ENCODE results near the gene FOXP1. TPM values are rescaled to one million over a fixed set of nuclear protein-coding genes. Genes with fewer than 3 reads are reported as not detected.

The FOXP1 gene
- total and polyA plus RNA-seq, 2 donors (not counting 1 experiment from before 2014, with no cell fraction given) = 91.1 to 508 TPM

DNA sequence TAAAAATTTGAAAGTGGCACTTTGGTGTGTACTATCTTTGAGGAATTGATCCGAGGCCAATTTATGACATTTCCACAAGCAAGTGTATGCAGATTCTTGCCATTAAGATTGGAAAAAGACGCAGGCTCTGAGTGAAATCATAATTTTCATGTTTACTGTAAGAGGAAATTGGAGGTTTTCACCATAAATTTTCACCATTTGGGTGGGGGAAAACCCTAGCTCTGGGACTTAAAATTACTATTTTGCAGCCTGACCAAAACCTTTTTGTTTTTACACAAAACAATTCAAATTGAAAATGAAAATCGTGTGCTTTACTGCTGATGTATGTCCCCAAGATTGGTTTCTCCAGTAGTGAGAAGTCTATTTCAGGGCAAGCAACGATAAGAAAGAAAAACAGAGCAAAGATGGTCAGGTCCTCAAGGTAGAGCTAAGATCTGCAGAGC lies 282.6 kb downstream of the FOXP1 start:
- TF ChIP-seq, protein P1, sequence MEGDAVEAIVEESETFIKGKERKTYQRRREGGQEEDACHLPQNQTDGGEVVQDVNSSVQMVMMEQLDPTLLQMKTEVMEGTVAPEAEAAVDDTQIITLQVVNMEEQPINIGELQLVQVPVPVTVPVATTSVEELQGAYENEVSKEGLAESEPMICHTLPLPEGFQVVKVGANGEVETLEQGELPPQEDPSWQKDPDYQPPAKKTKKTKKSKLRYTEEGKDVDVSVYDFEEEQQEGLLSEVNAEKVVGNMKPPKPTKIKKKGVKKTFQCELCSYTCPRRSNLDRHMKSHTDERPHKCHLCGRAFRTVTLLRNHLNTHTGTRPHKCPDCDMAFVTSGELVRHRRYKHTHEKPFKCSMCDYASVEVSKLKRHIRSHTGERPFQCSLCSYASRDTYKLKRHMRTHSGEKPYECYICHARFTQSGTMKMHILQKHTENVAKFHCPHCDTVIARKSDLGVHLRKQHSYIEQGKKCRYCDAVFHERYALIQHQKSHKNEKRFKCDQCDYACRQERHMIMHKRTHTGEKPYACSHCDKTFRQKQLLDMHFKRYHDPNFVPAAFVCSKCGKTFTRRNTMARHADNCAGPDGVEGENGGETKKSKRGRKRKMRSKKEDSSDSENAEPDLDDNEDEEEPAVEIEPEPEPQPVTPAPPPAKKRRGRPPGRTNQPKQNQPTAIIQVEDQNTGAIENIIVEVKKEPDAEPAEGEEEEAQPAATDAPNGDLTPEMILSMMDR (IDR thresholded peaks at IDR 0.05) = no peak
- TF ChIP-seq EZH2 (IDR thresholded peaks at IDR 0.05; ENCODE audit: borderline replicate concordance, insufficient read depth, low read depth, low read length, poor library complexity, severe bottlenecking) = no peak
- H3K27me3 ChIP-seq (replicated peaks in 1 of 4; ENCODE audit: control extremely low read depth in 1 of 4, control insufficient read depth in 3 of 4, insufficient read depth in 4 of 4, low read length in 3 of 4) = no peaks in the 10 kb centered on the region
- H3K4me2 ChIP-seq (replicated peaks; ENCODE audit: low read depth, low read length, poor library complexity, severe bottlenecking) = peak overlapping the region; percentile 73
- Mint-ChIP-seq H3K27ac (peak overlapping the region; percentile 85), H3K4me3 (peak overlapping the region; percentile 79), H3K4me1 (peaks cover 79% of the 10 kb centered on the region), H3K9me3 (ENCODE audit: insufficient read depth) (no peaks in the 10 kb centered on the region), H3K27me3 (no peaks in the 10 kb centered on the region)
- H3K27ac ChIP-seq (ENCODE audit: low read length in 2 of 2) = peak overlapping the region; percentile 5 to 72
- H3K9ac ChIP-seq (ENCODE audit: low read length) = peak overlapping the region; percentile 46
- peak overlapping the region in 2 of 5 experiments; percentile 16 to 33 for H3K4me3 ChIP-seq (ENCODE audit: control extremely low read depth in 1 of 5, extremely low read depth in 1 of 5, insufficient read depth in 1 of 5, low read depth in 2 of 5, low read length in 4 of 5)
- H4K20me1 ChIP-seq (ENCODE audit: control insufficient read depth, insufficient read depth, low read length, poor library complexity, severe bottlenecking) = peaks cover 7% of the 10 kb centered on the region
- 17% methylated on average over 2 of the region's 4 CpGs for WGBS (ENCODE audit: insufficient coverage)
- POLR2A ChIA-PET = interaction anchor here (0.6 kb wide), 2 partner anchors 33 to 794 kb away, joined by 5 to 7 read pairs; no protein-coding TSS in a partner anchor
- DNase-seq (no peak), ATAC-seq (ENCODE audit: low read depth) (no peak)
- CTCF ChIA-PET = interaction anchor here (1.2 to 2.0 kb wide), 4 partner anchors 9 to 294 kb away, joined by 3 to 6 read pairs (median 4); no protein-coding TSS in a partner anchor
- peaks cover 4 to 12% of the 10 kb centered on the region in 2 experiments for H3K36me3 ChIP-seq (replicated peaks in 1 of 2; ENCODE audit: control extremely low read depth in 1 of 2, control insufficient read depth in 1 of 2, extremely low read depth in 1 of 2, insufficient read depth in 2 of 2, low read length in 1 of 2)
- peak overlapping the region; percentile 5 for H2AFZ ChIP-seq (ENCODE audit: insufficient read depth, low read depth, low read length, poor library complexity, severe bottlenecking)
- H3K9me3 ChIP-seq (ENCODE audit: control extremely low read depth in 1 of 3, control insufficient read depth in 2 of 3, insufficient read depth in 1 of 3, low read length in 2 of 3) = no peaks in the 10 kb centered on the region
- intact Hi-C loops (cut with micrococcal nuclease) = loop anchor here (5.0 to 10.0 kb wide), 3 partner anchors 239 to 746 kb away; no protein-coding TSS in a partner anchor
- H3K4me1 ChIP-seq (ENCODE audit: control insufficient read depth in 2 of 2, insufficient read depth in 2 of 2, low read length in 2 of 2) = peaks cover 39 to 50% of the 10 kb centered on the region in 2 donors
- peaks cover 100% of the 10 kb centered on the region for H3K79me2 ChIP-seq (ENCODE audit: control insufficient read depth, insufficient read depth, low read length)

DNA sequence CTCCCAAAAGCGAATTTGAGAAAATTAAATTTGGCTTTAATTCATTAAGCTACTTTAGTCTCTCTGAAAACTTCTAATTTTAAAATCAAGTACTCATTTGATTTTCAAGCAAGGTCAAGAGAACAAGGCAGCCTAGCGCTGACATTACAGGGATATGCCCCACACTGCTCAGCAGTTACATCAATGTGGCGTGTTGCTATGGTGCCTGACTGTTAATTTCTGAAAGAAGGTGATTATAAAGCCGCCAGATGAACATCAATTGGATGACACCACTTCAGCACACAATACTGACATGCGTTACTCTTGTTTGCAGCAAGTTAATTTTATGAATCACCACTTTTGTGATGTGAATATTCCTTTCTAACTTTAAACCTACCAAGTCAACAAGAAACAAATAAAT lies 284.4 kb downstream of the FOXP1 start:
- Histone ChIP-seq H2AFZ (ENCODE audit: insufficient read depth, low read depth, low read length, poor library complexity, severe bottlenecking) (no peak overlapping the region), H3K36me3 (replicated peaks in 1 of 2; ENCODE audit: control extremely low read depth in 1 of 2, control insufficient read depth in 1 of 2, extremely low read depth in 1 of 2, insufficient read depth in 2 of 2, low read length in 1 of 2) (peaks cover 9 to 21% of the 10 kb centered on the region in 2 experiments), H3K4me1 (ENCODE audit: control insufficient read depth in 2 of 2, insufficient read depth in 2 of 2, low read length in 2 of 2) (peaks cover 30 to 47% of the 10 kb centered on the region in 2 donors), H3K27ac (ENCODE audit: low read length in 2 of 2) (peak overlapping the region in 1 of 2 donors; percentile 2), H3K27me3 (replicated peaks in 1 of 4; ENCODE audit: control extremely low read depth in 1 of 4, control insufficient read depth in 3 of 4, insufficient read depth in 4 of 4, low read length in 3 of 4) (no peaks in the 10 kb centered on the region), H4K20me1 (ENCODE audit: control insufficient read depth, insufficient read depth, low read length, poor library complexity, severe bottlenecking) (peaks cover 7% of the 10 kb centered on the region), H3K79me2 (ENCODE audit: control insufficient read depth, insufficient read depth, low read length) (peaks cover 100% of the 10 kb centered on the region), H3K4me2 (replicated peaks; ENCODE audit: low read depth, low read length, poor library complexity, severe bottlenecking) (no peak overlapping the region), H3K9ac (ENCODE audit: low read length) (no peak overlapping the region), H3K9me3 (ENCODE audit: control extremely low read depth in 1 of 3, control insufficient read depth in 2 of 3, insufficient read depth in 1 of 3, low read length in 2 of 3) (no peaks in the 10 kb centered on the region), H3K4me3 (ENCODE audit: control extremely low read depth in 1 of 5, extremely low read depth in 1 of 5, insufficient read depth in 1 of 5, low read depth in 2 of 5, low read length in 4 of 5) (no peak overlapping the region)
- ChIA-PET POLR2A (no interaction called here), CTCF (no interaction called here)
- no CpG with 5 or more reads among the region's 5 CpGs for WGBS (ENCODE audit: insufficient coverage)
- H3K27ac Mint-ChIP-seq = peak overlapping the region; percentile 53
- intact Hi-C loops (cut with micrococcal nuclease) = loop anchor here (10.0 kb wide), 1 partner anchor 54 kb away; no protein-coding TSS in a partner anchor
- no peak for ATAC-seq (ENCODE audit: low read depth)
- peaks cover 72% of the 10 kb centered on the region for H3K4me1 Mint-ChIP-seq
- H3K27me3 Mint-ChIP-seq = no peaks in the 10 kb centered on the region
- H3K9me3 Mint-ChIP-seq (ENCODE audit: insufficient read depth) = no peaks in the 10 kb centered on the region
- no peak for DNase-seq
- H3K4me3 Mint-ChIP-seq = no peak overlapping the region
- TF ChIP-seq, protein P1 (IDR thresholded peaks at IDR 0.05) = no peak
- no peak for TF ChIP-seq EZH2 (IDR thresholded peaks at IDR 0.05; ENCODE audit: borderline replicate concordance, insufficient read depth, low read depth, low read length, poor library complexity, severe bottlenecking)

All from B cell (primary cell).